MM.1S (cell line): ENCODE measurements around the gene AVPR1B.

ENCODE experiments used
- EZH2 ChIP-seq: fragments of 300-600 bp; sonication (generic); optimal IDR thresholded peaks from 2 replicates; pipeline ENCODE3; 2017; ENCODE audit warnings: low read depth, mild to moderate bottlenecking, antibody characterized with exemption, low read length, mixed read lengths
- EZH2phosphoT487 ChIP-seq: fragments of 300-600 bp; sonication (generic); IDR thresholded peaks from 2 replicates; pipeline ENCODE4 v1.6.1; 2018; ENCODE audit warnings: antibody characterized with exemption, low read length
- TF ChIP-seq, protein P1 (sequence below): fragments of 300-600 bp; sonication (generic); IDR thresholded peaks from 2 replicates; pipeline ENCODE4 v1.5.1; 2016; ENCODE audit warnings: antibody characterized with exemption, low read length, mixed read lengths

DNA sequence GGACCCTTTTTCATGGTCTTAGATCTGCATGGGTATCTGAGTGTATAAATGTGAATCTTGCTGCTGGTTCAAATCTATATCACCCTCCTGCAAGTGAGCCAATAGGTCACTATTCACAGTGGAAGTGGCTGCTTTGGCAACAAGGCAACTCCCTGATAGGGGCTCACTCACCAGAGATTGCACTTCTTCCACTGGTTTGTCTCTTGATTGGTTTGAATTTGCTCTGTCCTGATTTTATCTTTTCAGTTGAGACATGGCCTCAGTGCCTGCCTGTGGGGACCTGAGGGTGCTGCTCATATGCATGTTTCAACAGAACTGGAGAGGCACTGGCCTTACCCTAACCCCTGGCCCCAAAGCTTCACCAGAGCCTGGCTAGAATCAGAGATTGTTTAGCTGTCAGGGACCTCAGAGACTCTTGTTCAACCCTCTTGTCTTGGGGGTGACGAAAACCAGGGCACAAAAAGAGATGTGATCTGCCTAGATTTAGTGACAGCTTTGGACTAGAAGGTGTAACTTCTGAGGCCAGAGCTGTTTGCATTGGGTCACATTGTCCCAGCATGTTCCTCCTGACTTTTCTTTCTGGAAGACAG is 16.9 kb downstream of the AVPR1B start:
- TF ChIP-seq, protein P1, sequence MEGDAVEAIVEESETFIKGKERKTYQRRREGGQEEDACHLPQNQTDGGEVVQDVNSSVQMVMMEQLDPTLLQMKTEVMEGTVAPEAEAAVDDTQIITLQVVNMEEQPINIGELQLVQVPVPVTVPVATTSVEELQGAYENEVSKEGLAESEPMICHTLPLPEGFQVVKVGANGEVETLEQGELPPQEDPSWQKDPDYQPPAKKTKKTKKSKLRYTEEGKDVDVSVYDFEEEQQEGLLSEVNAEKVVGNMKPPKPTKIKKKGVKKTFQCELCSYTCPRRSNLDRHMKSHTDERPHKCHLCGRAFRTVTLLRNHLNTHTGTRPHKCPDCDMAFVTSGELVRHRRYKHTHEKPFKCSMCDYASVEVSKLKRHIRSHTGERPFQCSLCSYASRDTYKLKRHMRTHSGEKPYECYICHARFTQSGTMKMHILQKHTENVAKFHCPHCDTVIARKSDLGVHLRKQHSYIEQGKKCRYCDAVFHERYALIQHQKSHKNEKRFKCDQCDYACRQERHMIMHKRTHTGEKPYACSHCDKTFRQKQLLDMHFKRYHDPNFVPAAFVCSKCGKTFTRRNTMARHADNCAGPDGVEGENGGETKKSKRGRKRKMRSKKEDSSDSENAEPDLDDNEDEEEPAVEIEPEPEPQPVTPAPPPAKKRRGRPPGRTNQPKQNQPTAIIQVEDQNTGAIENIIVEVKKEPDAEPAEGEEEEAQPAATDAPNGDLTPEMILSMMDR = no peak
- TF ChIP-seq EZH2phosphoT487 (no peak), EZH2 (no peak)
